ENCODE data around the gene BRI3.

The BRI3 gene

GRCh38 chr7:98254516-98254915, 27.0 kb upstream of the BRI3 start:
- Histone ChIP-seq H2BK5ac (ENCODE audit: low read depth, low read length, poor library complexity) (no peak overlapping the region), H2AK5ac (ENCODE audit: low read length) (no peak overlapping the region), H4K12ac (ENCODE audit: low read depth, low read length) (no peak overlapping the region), H3K9ac (ENCODE audit: low read length) (no peak overlapping the region), H3K18ac (ENCODE audit: low read length) (no peak overlapping the region), H3K4me3 (ENCODE audit: low read depth, low read length) (no peak overlapping the region), H3K14ac (ENCODE audit: low read length) (no peak overlapping the region), H3K27me3 (ENCODE audit: insufficient read depth, low read length) (no peaks in the 10 kb centered on the region), H4K91ac (ENCODE audit: low read depth, low read length) (no peak overlapping the region), H2AFZ (ENCODE audit: insufficient read depth, low read length, poor library complexity) (no peak overlapping the region), H3K9me3 (ENCODE audit: insufficient read depth, low read depth, low read length) (no peaks in the 10 kb centered on the region), H3K23ac (ENCODE audit: low read length) (no peak overlapping the region), H4K8ac (ENCODE audit: low read depth, low read length) (no peak overlapping the region), H3K27ac (ENCODE audit: low read depth, low read length) (no peak overlapping the region), H3K4me2 (ENCODE audit: low read length) (no peak overlapping the region), H3K4me1 (ENCODE audit: control insufficient read depth in 1 of 2, insufficient read depth in 2 of 2, low read length in 2 of 2) (peaks cover 3 to 9% of the 10 kb centered on the region in 2 experiments), H3K36me3 (ENCODE audit: control insufficient read depth in 1 of 2, insufficient read depth in 2 of 2, low read length in 2 of 2) (peaks cover 3 to 4% of the 10 kb centered on the region in 2 experiments), H3K79me2 (ENCODE audit: control insufficient read depth, insufficient read depth, low read length, poor library complexity) (peaks cover 6% of the 10 kb centered on the region), H2BK120ac (ENCODE audit: insufficient read depth, low read length, poor library complexity) (no peak overlapping the region), H2BK12ac (ENCODE audit: low read length) (no peak overlapping the region), H3K4ac (ENCODE audit: low read depth, low read length) (no peak overlapping the region), H3K79me1 (ENCODE audit: low read length) (peaks cover 6% of the 10 kb centered on the region)
- DNase-seq: no peak
- WGBS (ENCODE audit: extremely low coverage, insufficient coverage, insufficient read length): no CpG with 5 or more reads among the region's 4 CpGs

DNA sequence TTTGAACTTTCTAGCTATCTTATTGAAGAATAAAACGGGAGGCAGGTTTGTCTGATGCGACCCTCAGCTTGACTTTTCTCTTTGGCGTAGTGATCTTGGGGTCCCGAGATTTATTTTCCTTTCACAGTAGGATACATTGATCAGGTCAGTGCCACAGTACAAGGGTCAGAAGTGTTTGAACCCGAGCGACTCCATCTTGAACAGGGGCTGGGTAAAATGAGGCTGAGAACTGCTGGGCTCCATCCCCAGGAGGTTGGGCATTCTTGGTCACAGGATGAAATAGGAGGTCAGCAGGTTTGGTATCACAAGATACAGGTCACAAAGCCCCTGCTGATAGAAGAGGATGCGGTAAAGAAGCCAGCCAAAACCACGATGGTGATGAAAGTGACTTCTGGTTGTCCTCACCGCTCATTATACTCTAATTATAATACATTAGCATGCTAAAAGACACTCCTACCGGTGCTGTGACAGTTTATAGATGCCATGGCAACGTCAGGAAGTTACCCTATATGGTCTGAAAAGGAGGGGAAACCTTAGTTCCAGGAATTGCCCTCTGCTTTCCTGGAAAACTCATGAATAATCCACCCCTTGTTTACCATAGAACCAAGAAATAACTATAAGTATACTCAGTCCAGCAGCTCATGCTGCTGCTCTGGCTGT, 26.4 kb upstream of the BRI3 start:
- H3K4ac ChIP-seq (ENCODE audit: low read depth, low read length): no peak overlapping the region
- H3K9ac ChIP-seq (ENCODE audit: low read length): no peak overlapping the region
- H3K14ac ChIP-seq (ENCODE audit: low read length): no peak overlapping the region
- no peaks in the 10 kb centered on the region for H3K9me3 ChIP-seq (ENCODE audit: insufficient read depth, low read depth, low read length)
- H4K8ac ChIP-seq (ENCODE audit: low read depth, low read length): no peak overlapping the region
- no peak for DNase-seq
- H3K4me3 ChIP-seq (ENCODE audit: low read depth, low read length): no peak overlapping the region
- H3K36me3 ChIP-seq (ENCODE audit: control insufficient read depth in 1 of 2, insufficient read depth in 2 of 2, low read length in 2 of 2): peaks cover 3 to 4% of the 10 kb centered on the region in 2 experiments
- H3K27me3 ChIP-seq (ENCODE audit: insufficient read depth, low read length): no peaks in the 10 kb centered on the region
- no CpG with 5 or more reads among the region's 11 CpGs for WGBS (ENCODE audit: extremely low coverage, insufficient coverage, insufficient read length)
- H2BK12ac ChIP-seq (ENCODE audit: low read length): no peak overlapping the region
- H2BK120ac ChIP-seq (ENCODE audit: insufficient read depth, low read length, poor library complexity): no peak overlapping the region
- peaks cover 6% of the 10 kb centered on the region for H3K79me1 ChIP-seq (ENCODE audit: low read length)
- no peak overlapping the region for H2AK5ac ChIP-seq (ENCODE audit: low read length)
- no peak overlapping the region for H3K18ac ChIP-seq (ENCODE audit: low read length)
- no peak overlapping the region for H2BK5ac ChIP-seq (ENCODE audit: low read depth, low read length, poor library complexity)
- peaks cover 5 to 9% of the 10 kb centered on the region in 2 experiments for H3K4me1 ChIP-seq (ENCODE audit: control insufficient read depth in 1 of 2, insufficient read depth in 2 of 2, low read length in 2 of 2)
- H4K12ac ChIP-seq (ENCODE audit: low read depth, low read length): no peak overlapping the region
- H4K91ac ChIP-seq (ENCODE audit: low read depth, low read length): no peak overlapping the region
- H3K79me2 ChIP-seq (ENCODE audit: control insufficient read depth, insufficient read depth, low read length, poor library complexity): peaks cover 6% of the 10 kb centered on the region
- H3K4me2 ChIP-seq (ENCODE audit: low read length): no peak overlapping the region
- H2AFZ ChIP-seq (ENCODE audit: insufficient read depth, low read length, poor library complexity): no peak overlapping the region
- no peak overlapping the region for H3K23ac ChIP-seq (ENCODE audit: low read length)
- H3K27ac ChIP-seq (ENCODE audit: low read depth, low read length): no peak overlapping the region

DNA sequence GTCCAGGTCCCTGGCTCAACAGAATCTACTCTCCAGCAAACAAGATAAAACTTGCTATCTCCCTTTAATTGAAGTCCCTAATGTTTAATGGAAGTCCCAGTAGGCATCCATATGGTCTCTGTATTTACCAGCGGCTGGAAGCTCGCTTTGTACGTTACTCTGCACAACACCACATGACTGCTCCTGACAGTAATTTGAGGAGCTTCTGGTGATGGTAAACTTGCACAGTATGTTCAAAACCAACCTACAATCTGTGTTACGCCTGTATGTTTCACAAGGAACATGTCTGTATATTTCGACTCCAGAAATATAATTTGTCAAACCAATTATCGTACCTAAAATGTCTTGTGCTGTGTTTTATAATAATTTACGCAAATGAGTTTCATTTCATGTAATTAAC, 25.1 kb upstream of the BRI3 start:
- WGBS (ENCODE audit: extremely low coverage, insufficient coverage, insufficient read length): no CpG with 5 or more reads among the region's 7 CpGs
- Histone ChIP-seq H3K4me3 (ENCODE audit: low read depth, low read length) (no peak overlapping the region), H3K27me3 (ENCODE audit: insufficient read depth, low read length) (no peaks in the 10 kb centered on the region), H2BK12ac (ENCODE audit: low read length) (no peak overlapping the region), H2AFZ (ENCODE audit: insufficient read depth, low read length, poor library complexity) (no peak overlapping the region), H3K18ac (ENCODE audit: low read length) (no peak overlapping the region), H4K91ac (ENCODE audit: low read depth, low read length) (no peak overlapping the region), H3K79me2 (ENCODE audit: control insufficient read depth, insufficient read depth, low read length, poor library complexity) (peaks cover 6% of the 10 kb centered on the region), H3K36me3 (ENCODE audit: control insufficient read depth in 1 of 2, insufficient read depth in 2 of 2, low read length in 2 of 2) (peaks cover 6 to 7% of the 10 kb centered on the region in 2 experiments), H2BK5ac (ENCODE audit: low read depth, low read length, poor library complexity) (no peak overlapping the region), H4K12ac (ENCODE audit: low read depth, low read length) (no peak overlapping the region), H3K9ac (ENCODE audit: low read length) (no peak overlapping the region), H3K4me2 (ENCODE audit: low read length) (no peak overlapping the region), H2BK120ac (ENCODE audit: insufficient read depth, low read length, poor library complexity) (no peak overlapping the region), H3K9me3 (ENCODE audit: insufficient read depth, low read depth, low read length) (peaks cover 2% of the 10 kb centered on the region), H3K4me1 (ENCODE audit: control insufficient read depth in 1 of 2, insufficient read depth in 2 of 2, low read length in 2 of 2) (peaks cover 4 to 5% of the 10 kb centered on the region in 2 experiments), H2AK5ac (ENCODE audit: low read length) (no peak overlapping the region), H3K4ac (ENCODE audit: low read depth, low read length) (no peak overlapping the region), H3K79me1 (ENCODE audit: low read length) (peaks cover 6% of the 10 kb centered on the region), H3K27ac (ENCODE audit: low read depth, low read length) (no peak overlapping the region), H3K14ac (ENCODE audit: low read length) (no peak overlapping the region), H3K23ac (ENCODE audit: low read length) (no peak overlapping the region), H4K8ac (ENCODE audit: low read depth, low read length) (no peak overlapping the region)
- no peak for DNase-seq

- Histone ChIP-seq H3K4me3 (ENCODE audit: low read depth, low read length) (no peak overlapping the region), H3K79me2 (ENCODE audit: control insufficient read depth, insufficient read depth, low read length, poor library complexity) (no peaks in the 10 kb centered on the region), H3K23ac (ENCODE audit: low read length) (no peak overlapping the region), H2BK5ac (ENCODE audit: low read depth, low read length, poor library complexity) (no peak overlapping the region), H3K4ac (ENCODE audit: low read depth, low read length) (no peak overlapping the region), H3K4me1 (ENCODE audit: control insufficient read depth in 1 of 2, insufficient read depth in 2 of 2, low read length in 2 of 2) (peaks cover 1 to 3% of the 10 kb centered on the region in 2 experiments), H4K12ac (ENCODE audit: low read depth, low read length) (no peak overlapping the region), H3K79me1 (ENCODE audit: low read length) (no peaks in the 10 kb centered on the region), H3K18ac (ENCODE audit: low read length) (no peak overlapping the region), H3K27ac (ENCODE audit: low read depth, low read length) (no peak overlapping the region), H2BK12ac (ENCODE audit: low read length) (no peak overlapping the region), H3K36me3 (ENCODE audit: control insufficient read depth in 1 of 2, insufficient read depth in 2 of 2, low read length in 2 of 2) (peaks cover 10 to 11% of the 10 kb centered on the region in 2 experiments), H4K91ac (ENCODE audit: low read depth, low read length) (no peak overlapping the region), H2BK120ac (ENCODE audit: insufficient read depth, low read length, poor library complexity) (no peak overlapping the region), H3K4me2 (ENCODE audit: low read length) (no peak overlapping the region), H3K14ac (ENCODE audit: low read length) (no peak overlapping the region), H3K9me3 (ENCODE audit: insufficient read depth, low read depth, low read length) (peaks cover 5% of the 10 kb centered on the region), H4K8ac (ENCODE audit: low read depth, low read length) (no peak overlapping the region), H2AK5ac (ENCODE audit: low read length) (no peak overlapping the region), H2AFZ (ENCODE audit: insufficient read depth, low read length, poor library complexity) (no peak overlapping the region), H3K9ac (ENCODE audit: low read length) (no peak overlapping the region), H3K27me3 (ENCODE audit: insufficient read depth, low read length) (no peaks in the 10 kb centered on the region)
- no CpG with 5 or more reads among the region's 6 CpGs for WGBS (ENCODE audit: extremely low coverage, insufficient coverage, insufficient read length)
- peak; percentile 53 to 54 for DNase-seq
Observed at GRCh38 chr7:98257701-98258100, 23.8 kb upstream of the BRI3 start.
